HepG2 (cell line): Measurements from ENCODE around the gene HMGCS2. TPM values are rescaled to one million over a fixed set of nuclear protein-coding genes. Genes with fewer than 3 reads are reported as not detected.

Source experiments
- FOXK1 ChIP-seq: sonication (generic); formaldehyde crosslinking; IDR thresholded peaks from 2 replicates; pipeline ENCODE4 v1.4.0; 2020; ENCODE audit warnings: low read depth, missing genetic modification reagents, borderline replicate concordance
- NFYC ChIP-seq: IDR thresholded peaks from 2 replicates; pipeline ENCODE4 v1.6.1; 2016; ENCODE audit warnings: missing genetic modification reagents, missing compliant biosample characterization
- NR2C2 ChIP-seq: sonication (generic); formaldehyde crosslinking; IDR thresholded peaks from 2 replicates; pipeline ENCODE4 v1.4.0; 2020; ENCODE audit warnings: missing genetic modification reagents, mild to moderate bottlenecking, moderate library complexity, borderline replicate concordance
- SALL2 ChIP-seq: sonication (generic); formaldehyde crosslinking; IDR thresholded peaks from 2 replicates; pipeline ENCODE4 v1.8.1; 2023; ENCODE audit warnings: mild to moderate bottlenecking, missing genetic modification reagents, inconsistent platforms
- SIX4 ChIP-seq: sonication (generic); formaldehyde crosslinking; IDR thresholded peaks from 2 replicates; pipeline ENCODE4 v1.4.0; 2020; ENCODE audit warnings: missing genetic modification reagents
- SP5 ChIP-seq: IDR thresholded peaks from 2 replicates; pipeline ENCODE4 v1.6.1; 2016; ENCODE audit warnings: low read depth, borderline replicate concordance
- ZNF138 ChIP-seq: sonication (generic); formaldehyde crosslinking; IDR thresholded peaks from 2 replicates; pipeline ENCODE4 v1.5.0; 2020; ENCODE audit warnings: mild to moderate bottlenecking, low read depth, missing genetic modification reagents
- ZNF224 ChIP-seq: sonication (generic); formaldehyde crosslinking; IDR thresholded peaks from 2 replicates; pipeline ENCODE4 v1.5.0; 2020; ENCODE audit warnings: mild to moderate bottlenecking, missing genetic modification reagents
- ZSCAN25 ChIP-seq: sonication (generic); formaldehyde crosslinking; IDR thresholded peaks from 2 replicates; pipeline ENCODE4 v1.8.0; 2022; ENCODE audit warnings: mild to moderate bottlenecking, missing genetic modification reagents
- polyA plus RNA-seq, 8 experiments: library from polyadenylated mRNA; depleted of rRNA in 3 of 8; stranded (reverse) in 7 of 8; unstranded in 1 of 8; fragments of >200 nt; fragmentation: Illumina TruSeq in 4 of 8; extraction: Trizol in 4 of 8; gene quantifications; 2 replicates each; pipeline versions ENCODE4 v1.2.1 to v1.2.3, GENCODE V29; 2011 to 2016; ENCODE audit warnings: low read depth in 4 of 8, missing spikeins in 1 of 8, mixed read lengths in 1 of 8; ENCODE audit not compliant: insufficient read depth in 1 of 8
- total RNA-seq, 5 experiments: library from RNA; depleted of rRNA; stranded (reverse); fragments of >200 nt; fragmentation: Illumina TruSeq; extraction: Trizol; gene quantifications; 2 replicates each; pipeline ENCODE4 v1.2.3, GENCODE V29; 2016; ENCODE audit warnings: low read depth in 1 of 5
- TF ChIP-seq, protein P1 (sequence below): sonication (generic); formaldehyde crosslinking; conservative IDR thresholded peaks from 2 replicates; pipeline ENCODE4 v1.4.0; 2020; ENCODE audit warnings: missing genetic modification reagents
- TF ChIP-seq, protein P2 (sequence below): sonication (generic); formaldehyde crosslinking; IDR thresholded peaks from 2 replicates; pipeline ENCODE4 v1.4.0; 2020; ENCODE audit warnings: missing genetic modification reagents
- TF ChIP-seq, protein P3 (sequence below): sonication (generic); formaldehyde crosslinking; IDR thresholded peaks from 2 replicates; pipeline ENCODE4 v1.4.0; 2020; ENCODE audit warnings: missing genetic modification reagents
- TF ChIP-seq, protein P4 (sequence below): sonication (generic); formaldehyde crosslinking; IDR thresholded peaks from 2 replicates; pipeline ENCODE4 v1.4.0; 2020; ENCODE audit warnings: missing genetic modification reagents, borderline replicate concordance

Gene HMGCS2
- total and polyA plus RNA-seq, 2 of the 13 experiments (the other 11 are each of a cell fraction or from before 2014, with no cell fraction given): 0.44 to 1.5 TPM

DNA sequence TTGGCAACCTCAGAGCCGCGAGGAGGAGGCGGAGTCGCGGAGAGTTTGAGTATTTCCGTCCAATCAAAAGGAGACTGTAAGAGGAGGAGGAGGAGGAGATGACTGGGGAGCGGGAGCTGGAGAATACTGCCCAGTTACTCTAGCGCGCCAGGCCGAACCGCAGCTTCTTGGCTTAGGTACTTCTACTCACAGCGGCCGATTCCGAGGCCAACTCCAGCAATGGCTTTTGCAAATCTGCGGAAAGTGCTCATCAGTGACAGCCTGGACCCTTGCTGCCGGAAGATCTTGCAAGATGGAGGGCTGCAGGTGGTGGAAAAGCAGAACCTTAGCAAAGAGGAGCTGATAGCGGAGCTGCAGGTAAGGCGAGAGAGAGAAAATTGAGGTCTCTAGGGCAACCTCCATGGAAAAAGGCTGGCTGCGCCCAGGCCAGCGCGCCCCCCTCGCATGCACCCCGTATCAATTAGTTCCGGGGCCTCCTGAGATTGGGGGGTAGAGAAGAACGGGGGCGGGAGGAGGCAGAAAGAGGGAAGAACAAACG, 56.8 kb downstream of the HMGCS2 start, which contains the start of gene PHGDH (continued):
- TF ChIP-seq, protein P1, sequence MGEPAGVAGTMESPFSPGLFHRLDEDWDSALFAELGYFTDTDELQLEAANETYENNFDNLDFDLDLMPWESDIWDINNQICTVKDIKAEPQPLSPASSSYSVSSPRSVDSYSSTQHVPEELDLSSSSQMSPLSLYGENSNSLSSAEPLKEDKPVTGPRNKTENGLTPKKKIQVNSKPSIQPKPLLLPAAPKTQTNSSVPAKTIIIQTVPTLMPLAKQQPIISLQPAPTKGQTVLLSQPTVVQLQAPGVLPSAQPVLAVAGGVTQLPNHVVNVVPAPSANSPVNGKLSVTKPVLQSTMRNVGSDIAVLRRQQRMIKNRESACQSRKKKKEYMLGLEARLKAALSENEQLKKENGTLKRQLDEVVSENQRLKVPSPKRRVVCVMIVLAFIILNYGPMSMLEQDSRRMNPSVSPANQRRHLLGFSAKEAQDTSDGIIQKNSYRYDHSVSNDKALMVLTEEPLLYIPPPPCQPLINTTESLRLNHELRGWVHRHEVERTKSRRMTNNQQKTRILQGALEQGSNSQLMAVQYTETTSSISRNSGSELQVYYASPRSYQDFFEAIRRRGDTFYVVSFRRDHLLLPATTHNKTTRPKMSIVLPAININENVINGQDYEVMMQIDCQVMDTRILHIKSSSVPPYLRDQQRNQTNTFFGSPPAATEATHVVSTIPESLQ: no peak
- TF ChIP-seq SP5 (CRISPR knock-in tag) (peak; percentile 38), ZNF224 (CRISPR knock-in tag) (no peak), FOXK1 (no peak), SIX4 (CRISPR knock-in tag) (peak; percentile 12; the same call in 1 of the 2 replicates), ZNF138 (CRISPR knock-in tag) (no peak), SALL2 (CRISPR knock-in tag) (no peak; the same call in 1 of the 2 replicates), NFYC (peak; percentile 51), NR2C2 (CRISPR knock-in tag) (peak; percentile 47; the same call in 1 of the 2 replicates), ZSCAN25 (CRISPR knock-in tag) (peak; percentile 43; the same call in 1 of the 2 replicates)
- TF ChIP-seq, protein P2, sequence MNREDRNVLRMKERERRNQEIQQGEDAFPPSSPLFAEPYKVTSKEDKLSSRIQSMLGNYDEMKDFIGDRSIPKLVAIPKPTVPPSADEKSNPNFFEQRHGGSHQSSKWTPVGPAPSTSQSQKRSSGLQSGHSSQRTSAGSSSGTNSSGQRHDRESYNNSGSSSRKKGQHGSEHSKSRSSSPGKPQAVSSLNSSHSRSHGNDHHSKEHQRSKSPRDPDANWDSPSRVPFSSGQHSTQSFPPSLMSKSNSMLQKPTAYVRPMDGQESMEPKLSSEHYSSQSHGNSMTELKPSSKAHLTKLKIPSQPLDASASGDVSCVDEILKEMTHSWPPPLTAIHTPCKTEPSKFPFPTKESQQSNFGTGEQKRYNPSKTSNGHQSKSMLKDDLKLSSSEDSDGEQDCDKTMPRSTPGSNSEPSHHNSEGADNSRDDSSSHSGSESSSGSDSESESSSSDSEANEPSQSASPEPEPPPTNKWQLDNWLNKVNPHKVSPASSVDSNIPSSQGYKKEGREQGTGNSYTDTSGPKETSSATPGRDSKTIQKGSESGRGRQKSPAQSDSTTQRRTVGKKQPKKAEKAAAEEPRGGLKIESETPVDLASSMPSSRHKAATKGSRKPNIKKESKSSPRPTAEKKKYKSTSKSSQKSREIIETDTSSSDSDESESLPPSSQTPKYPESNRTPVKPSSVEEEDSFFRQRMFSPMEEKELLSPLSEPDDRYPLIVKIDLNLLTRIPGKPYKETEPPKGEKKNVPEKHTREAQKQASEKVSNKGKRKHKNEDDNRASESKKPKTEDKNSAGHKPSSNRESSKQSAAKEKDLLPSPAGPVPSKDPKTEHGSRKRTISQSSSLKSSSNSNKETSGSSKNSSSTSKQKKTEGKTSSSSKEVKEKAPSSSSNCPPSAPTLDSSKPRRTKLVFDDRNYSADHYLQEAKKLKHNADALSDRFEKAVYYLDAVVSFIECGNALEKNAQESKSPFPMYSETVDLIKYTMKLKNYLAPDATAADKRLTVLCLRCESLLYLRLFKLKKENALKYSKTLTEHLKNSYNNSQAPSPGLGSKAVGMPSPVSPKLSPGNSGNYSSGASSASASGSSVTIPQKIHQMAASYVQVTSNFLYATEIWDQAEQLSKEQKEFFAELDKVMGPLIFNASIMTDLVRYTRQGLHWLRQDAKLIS (CRISPR knock-in tag): peak; percentile 48; the same call in 1 of the 2 replicates
- TF ChIP-seq, protein P3, sequence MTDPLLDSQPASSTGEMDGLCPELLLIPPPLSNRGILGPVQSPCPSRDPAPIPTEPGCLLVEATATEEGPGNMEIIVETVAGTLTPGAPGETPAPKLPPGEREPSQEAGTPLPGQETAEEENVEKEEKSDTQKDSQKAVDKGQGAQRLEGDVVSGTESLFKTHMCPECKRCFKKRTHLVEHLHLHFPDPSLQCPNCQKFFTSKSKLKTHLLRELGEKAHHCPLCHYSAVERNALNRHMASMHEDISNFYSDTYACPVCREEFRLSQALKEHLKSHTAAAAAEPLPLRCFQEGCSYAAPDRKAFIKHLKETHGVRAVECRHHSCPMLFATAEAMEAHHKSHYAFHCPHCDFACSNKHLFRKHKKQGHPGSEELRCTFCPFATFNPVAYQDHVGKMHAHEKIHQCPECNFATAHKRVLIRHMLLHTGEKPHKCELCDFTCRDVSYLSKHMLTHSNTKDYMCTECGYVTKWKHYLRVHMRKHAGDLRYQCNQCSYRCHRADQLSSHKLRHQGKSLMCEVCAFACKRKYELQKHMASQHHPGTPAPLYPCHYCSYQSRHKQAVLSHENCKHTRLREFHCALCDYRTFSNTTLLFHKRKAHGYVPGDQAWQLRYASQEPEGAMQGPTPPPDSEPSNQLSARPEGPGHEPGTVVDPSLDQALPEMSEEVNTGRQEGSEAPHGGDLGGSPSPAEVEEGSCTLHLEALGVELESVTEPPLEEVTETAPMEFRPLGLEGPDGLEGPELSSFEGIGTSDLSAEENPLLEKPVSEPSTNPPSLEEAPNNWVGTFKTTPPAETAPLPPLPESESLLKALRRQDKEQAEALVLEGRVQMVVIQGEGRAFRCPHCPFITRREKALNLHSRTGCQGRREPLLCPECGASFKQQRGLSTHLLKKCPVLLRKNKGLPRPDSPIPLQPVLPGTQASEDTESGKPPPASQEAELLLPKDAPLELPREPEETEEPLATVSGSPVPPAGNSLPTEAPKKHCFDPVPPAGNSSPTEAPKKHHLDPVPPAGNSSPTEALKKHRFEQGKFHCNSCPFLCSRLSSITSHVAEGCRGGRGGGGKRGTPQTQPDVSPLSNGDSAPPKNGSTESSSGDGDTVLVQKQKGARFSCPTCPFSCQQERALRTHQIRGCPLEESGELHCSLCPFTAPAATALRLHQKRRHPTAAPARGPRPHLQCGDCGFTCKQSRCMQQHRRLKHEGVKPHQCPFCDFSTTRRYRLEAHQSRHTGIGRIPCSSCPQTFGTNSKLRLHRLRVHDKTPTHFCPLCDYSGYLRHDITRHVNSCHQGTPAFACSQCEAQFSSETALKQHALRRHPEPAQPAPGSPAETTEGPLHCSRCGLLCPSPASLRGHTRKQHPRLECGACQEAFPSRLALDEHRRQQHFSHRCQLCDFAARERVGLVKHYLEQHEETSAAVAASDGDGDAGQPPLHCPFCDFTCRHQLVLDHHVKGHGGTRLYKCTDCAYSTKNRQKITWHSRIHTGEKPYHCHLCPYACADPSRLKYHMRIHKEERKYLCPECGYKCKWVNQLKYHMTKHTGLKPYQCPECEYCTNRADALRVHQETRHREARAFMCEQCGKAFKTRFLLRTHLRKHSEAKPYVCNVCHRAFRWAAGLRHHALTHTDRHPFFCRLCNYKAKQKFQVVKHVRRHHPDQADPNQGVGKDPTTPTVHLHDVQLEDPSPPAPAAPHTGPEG (CRISPR knock-in tag): no peak
- TF ChIP-seq, protein P4, sequence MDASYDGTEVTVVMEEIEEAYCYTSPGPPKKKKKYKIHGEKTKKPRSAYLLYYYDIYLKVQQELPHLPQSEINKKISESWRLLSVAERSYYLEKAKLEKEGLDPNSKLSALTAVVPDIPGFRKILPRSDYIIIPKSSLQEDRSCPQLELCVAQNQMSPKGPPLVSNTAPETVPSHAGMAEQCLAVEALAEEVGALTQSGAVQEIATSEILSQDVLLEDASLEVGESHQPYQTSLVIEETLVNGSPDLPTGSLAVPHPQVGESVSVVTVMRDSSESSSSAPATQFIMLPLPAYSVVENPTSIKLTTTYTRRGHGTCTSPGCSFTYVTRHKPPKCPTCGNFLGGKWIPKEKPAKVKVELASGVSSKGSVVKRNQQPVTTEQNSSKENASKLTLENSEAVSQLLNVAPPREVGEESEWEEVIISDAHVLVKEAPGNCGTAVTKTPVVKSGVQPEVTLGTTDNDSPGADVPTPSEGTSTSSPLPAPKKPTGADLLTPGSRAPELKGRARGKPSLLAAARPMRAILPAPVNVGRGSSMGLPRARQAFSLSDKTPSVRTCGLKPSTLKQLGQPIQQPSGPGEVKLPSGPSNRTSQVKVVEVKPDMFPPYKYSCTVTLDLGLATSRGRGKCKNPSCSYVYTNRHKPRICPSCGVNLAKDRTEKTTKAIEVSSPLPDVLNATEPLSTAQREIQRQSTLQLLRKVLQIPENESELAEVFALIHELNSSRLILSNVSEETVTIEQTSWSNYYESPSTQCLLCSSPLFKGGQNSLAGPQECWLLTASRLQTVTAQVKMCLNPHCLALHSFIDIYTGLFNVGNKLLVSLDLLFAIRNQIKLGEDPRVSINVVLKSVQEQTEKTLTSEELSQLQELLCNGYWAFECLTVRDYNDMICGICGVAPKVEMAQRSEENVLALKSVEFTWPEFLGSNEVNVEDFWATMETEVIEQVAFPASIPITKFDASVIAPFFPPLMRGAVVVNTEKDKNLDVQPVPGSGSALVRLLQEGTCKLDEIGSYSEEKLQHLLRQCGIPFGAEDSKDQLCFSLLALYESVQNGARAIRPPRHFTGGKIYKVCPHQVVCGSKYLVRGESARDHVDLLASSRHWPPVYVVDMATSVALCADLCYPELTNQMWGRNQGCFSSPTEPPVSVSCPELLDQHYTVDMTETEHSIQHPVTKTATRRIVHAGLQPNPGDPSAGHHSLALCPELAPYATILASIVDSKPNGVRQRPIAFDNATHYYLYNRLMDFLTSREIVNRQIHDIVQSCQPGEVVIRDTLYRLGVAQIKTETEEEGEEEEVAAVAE (CRISPR knock-in tag): peak; percentile 13; the same call in 1 of the 2 replicates
